MCF 10A (cell line): ENCODE measurements around the gene WDR4. TPM values are rescaled to one million over a fixed set of nuclear protein-coding genes. Genes with fewer than 3 reads are reported as not detected.

Experiments used
- BruUV-seq: library from RNA; stranded (reverse); fragments of 400-500 nt; replicated peaks from 2 replicates; lab custom pipeline; 2021; lab: Mats Ljungman, UMichigan
- CTCF ChIA-PET: fragments of 300-600 bp; sonication (Branson Sonifier 250); formaldehyde crosslinking; extraction: SDS; loops from one replicate; lab custom pipeline; 2021; ENCODE audit warnings: antibody characterized with exemption, inconsistent platforms; lab: Yijun Ruan, JAX
- POLR2A ChIA-PET: fragments of 300-600, 350-650 bp; sonication (Branson Sonifier 250); formaldehyde crosslinking; extraction: SDS; loops from one replicate; lab custom pipeline; 2020; ENCODE audit warnings: antibody characterized with exemption, inconsistent platforms; lab: Yijun Ruan, JAX
- DNase-seq: peaks from one replicate; pipeline ENCODE4 v3.0.0-alpha.2; 2018; ENCODE audit not compliant: unreplicated experiment
- H3K27ac Mint-ChIP-seq: one replicate; pipeline ENCODE4 v1.8.0; 2022; ENCODE audit warnings: mild to moderate bottlenecking, low read depth, mixed read lengths; ENCODE audit not compliant: unreplicated experiment
- H3K27me3 Mint-ChIP-seq: one replicate; pipeline ENCODE4 v1.8.0; 2022; ENCODE audit warnings: mixed read lengths; ENCODE audit not compliant: insufficient read depth, unreplicated experiment
- H3K36me3 Mint-ChIP-seq: one replicate; pipeline ENCODE4 v1.8.0; 2022; ENCODE audit warnings: mild to moderate bottlenecking, moderate library complexity, mixed read lengths; ENCODE audit not compliant: insufficient read depth, unreplicated experiment
- H3K4me1 Mint-ChIP-seq: one replicate; pipeline ENCODE4 v1.8.0; 2022; ENCODE audit warnings: mixed read lengths; ENCODE audit not compliant: insufficient read depth, unreplicated experiment
- H3K4me3 Mint-ChIP-seq: one replicate; pipeline ENCODE4 v1.8.0; 2022; ENCODE audit warnings: mild to moderate bottlenecking, moderate library complexity, mixed read lengths; ENCODE audit not compliant: unreplicated experiment
- H3K9me3 Mint-ChIP-seq: one replicate; pipeline ENCODE4 v1.8.0; 2022; ENCODE audit warnings: mixed read lengths; ENCODE audit not compliant: unreplicated experiment
- CTCF ChIP-seq: fragments of 200-600 bp; IDR thresholded peaks from one replicate; pipeline ENCODE4 v1.8.0; 2022; ENCODE audit warnings: antibody characterized with exemption, mild to moderate bottlenecking; ENCODE audit not compliant: unreplicated experiment
- intact Hi-C: fragments of 100-400 bp; cut with micrococcal nuclease; formaldehyde crosslinking; loops from 2 replicates; pipeline ENCODE4 v1.14.1; 2022
- total RNA-seq: library from RNA; stranded (reverse); gene quantifications from 2 replicates; pipeline ENCODE4 v1.2.3, GENCODE V29; 2022

Gene WDR4
- total RNA-seq, 1 experiment from 2014 or later, result 34.4 TPM

- peaks cover 8% of the 10 kb centered on the region for H3K4me1 Mint-ChIP-seq
- no peak for DNase-seq
- CTCF ChIA-PET, result interaction anchor here (1.0 kb wide), 1 partner anchor 10 kb away, joined by 4 read pairs; no protein-coding TSS in a partner anchor
- no peaks in the 10 kb centered on the region for H3K27me3 Mint-ChIP-seq
- no peaks in the 10 kb centered on the region for H3K9me3 Mint-ChIP-seq
- intact Hi-C loops, result no loop called here
- H3K4me3 Mint-ChIP-seq, result no peak overlapping the region
- H3K27ac Mint-ChIP-seq, result peak overlapping the region; percentile 61
- POLR2A ChIA-PET, result interaction anchor here (0.7 kb wide), 1 partner anchor 13 kb away, joined by 3 read pairs; no protein-coding TSS in a partner anchor
- BruUV-seq, result no TSS peak
- no peak for TF ChIP-seq CTCF
- H3K36me3 Mint-ChIP-seq, result peaks cover 83% of the 10 kb centered on the region
These were observed 14.2 kb downstream of the WDR4 start for GRCh38 chr21:42864815-42865775.

- Mint-ChIP-seq H3K36me3 (peaks cover 80% of the 10 kb centered on the region), H3K27ac (peak overlapping the region; percentile 61), H3K4me3 (no peak overlapping the region), H3K9me3 (no peaks in the 10 kb centered on the region), H3K27me3 (no peaks in the 10 kb centered on the region), H3K4me1 (peaks cover 8% of the 10 kb centered on the region)
- POLR2A ChIA-PET, result interaction anchor here (0.7 kb wide), 2 partner anchors 14 to 349 kb away, joined by 3 read pairs; no protein-coding TSS in a partner anchor
- TF ChIP-seq CTCF, result no peak
- intact Hi-C loops, result no loop called here
- CTCF ChIA-PET, result interaction anchor here (1.0 to 1.2 kb wide), 2 partner anchors 10 to 24 kb away, joined by 4 read pairs; no protein-coding TSS in a partner anchor
- no TSS peak for BruUV-seq
- no peak for DNase-seq
These were observed 15.1 kb downstream of the WDR4 start for GRCh38 chr21:42864286-42864685.

- intact Hi-C loops, result no loop called here
These were observed 15.9 kb downstream of the WDR4 start for GRCh38 chr21:42863504-42863870.

More at GRCh38 chr21:42863504-42863870, 15.9 kb downstream of the WDR4 start:
- no peak for TF ChIP-seq CTCF
- H3K36me3 Mint-ChIP-seq, result peaks cover 79% of the 10 kb centered on the region
- H3K27ac Mint-ChIP-seq, result no peak overlapping the region
- H3K4me1 Mint-ChIP-seq, result peaks cover 8% of the 10 kb centered on the region
- H3K4me3 Mint-ChIP-seq, result no peak overlapping the region
- CTCF ChIA-PET, result interaction anchor here (1.2 kb wide), 1 partner anchor 25 kb away, joined by 4 read pairs; no protein-coding TSS in a partner anchor
- POLR2A ChIA-PET, result interaction anchor here (0.7 kb wide), 1 partner anchor 348 kb away, joined by 3 read pairs; no protein-coding TSS in a partner anchor
- peak; percentile 67 for DNase-seq
- H3K27me3 Mint-ChIP-seq, result no peaks in the 10 kb centered on the region
- H3K9me3 Mint-ChIP-seq, result no peaks in the 10 kb centered on the region
- no TSS peak for BruUV-seq
